AG04450 (cell line): ENCODE results near the gene B3GAT2. TPM values are rescaled to one million over a fixed set of nuclear protein-coding genes. Genes with fewer than 3 reads are reported as not detected.

ENCODE experiments used
- CTCF ChIA-PET: fragments of 300-600, 350-600 bp; formaldehyde crosslinking; extraction: SDS; loops from one replicate; lab custom pipeline; 2022; ENCODE audit warnings: antibody characterized with exemption, inconsistent platforms; lab: Charles Lee
- POLR2A ChIA-PET: fragments of 350-600 bp; formaldehyde crosslinking; extraction: SDS; loops from one replicate; lab custom pipeline; 2021; ENCODE audit warnings: antibody characterized with exemption, inconsistent platforms; lab: Yijun Ruan, JAX
- DNase-seq: peaks from one replicate; pipeline ENCODE4 v3.0.0-alpha.2; 2011; ENCODE audit warnings: low read depth, low spot score
- H3K27ac ChIP-seq: one replicate; pipeline ENCODE4 v1.5.1; 2012; ENCODE audit warnings: low read depth, low read length, control low read depth
- H3K27me3 ChIP-seq: one replicate; pipeline ENCODE4 v1.6.0; 2012; ENCODE audit warnings: low read length; ENCODE audit not compliant: control insufficient read depth, insufficient read depth
- H3K4me3 ChIP-seq: 2 replicates; pipeline ENCODE4 v1.5.1; 2011; ENCODE audit warnings: mild to moderate bottlenecking, low read depth, low read length, control low read depth
- H3K9me3 ChIP-seq: 2 replicates; pipeline ENCODE4 v1.5.1; 2012; ENCODE audit warnings: low read length; ENCODE audit not compliant: control insufficient read depth, insufficient read depth
- CTCF ChIP-seq: IDR thresholded peaks from 2 replicates; pipeline ENCODE4 v1.5.1; 2011; ENCODE audit warnings: low read depth, low read length, control low read depth, inconsistent platforms
- polyA minus RNA-seq: library from RNA; depleted of rRNA, polyadenylated mRNA; stranded (reverse); fragments of >200 nt; gene quantifications from 2 replicates; pipeline ENCODE4 v1.2.3, GENCODE V29; 2011; rRNA and poly(A)+ RNA removed
- polyA plus RNA-seq: library from polyadenylated mRNA; depleted of rRNA; stranded (reverse); fragments of >200 nt; gene quantifications from 2 replicates; pipeline ENCODE4 v1.2.3, GENCODE V29; 2011; rRNA removed

B3GAT2 gene
- polyA plus RNA-seq (0.04 and 0.11 TPM in 2 replicates), polyA minus RNA-seq (not detected in 2 replicates)

GRCh38 chr6:70956451-70957283 is at the start of gene B3GAT2:
Gene B3GAT2, minus strand, starts transcription at chr6:70957060. Its CDS starts 631 bp downstream, at chr6:70956429.
- Histone ChIP-seq H3K27ac (no peak within 1 kb of the TSS), H3K27me3 (peaks cover 48% of the 10 kb centered on the region), H3K9me3 (no peaks in the 10 kb centered on the region), H3K4me3 (peak within 1 kb of the TSS; percentile 49)
- ChIA-PET POLR2A (no interaction called here), CTCF (interaction anchor here (1.1 to 2.2 kb wide), 7 partner anchors 10 to 735 kb away, joined by 3 to 17 read pairs (median 6); no protein-coding TSS in a partner anchor)
- no peak for TF ChIP-seq CTCF
- DNase-seq: no peak

GRCh38 chr6:70998148-70998547 is 41.3 kb upstream of the B3GAT2 start:
- CTCF ChIA-PET: no interaction called here
- POLR2A ChIA-PET: no interaction called here
- Histone ChIP-seq H3K27ac (no peak overlapping the region), H3K9me3 (no peaks in the 10 kb centered on the region), H3K27me3 (no peaks in the 10 kb centered on the region), H3K4me3 (no peak overlapping the region)
- no peak for TF ChIP-seq CTCF
- no peak for DNase-seq

DNA sequence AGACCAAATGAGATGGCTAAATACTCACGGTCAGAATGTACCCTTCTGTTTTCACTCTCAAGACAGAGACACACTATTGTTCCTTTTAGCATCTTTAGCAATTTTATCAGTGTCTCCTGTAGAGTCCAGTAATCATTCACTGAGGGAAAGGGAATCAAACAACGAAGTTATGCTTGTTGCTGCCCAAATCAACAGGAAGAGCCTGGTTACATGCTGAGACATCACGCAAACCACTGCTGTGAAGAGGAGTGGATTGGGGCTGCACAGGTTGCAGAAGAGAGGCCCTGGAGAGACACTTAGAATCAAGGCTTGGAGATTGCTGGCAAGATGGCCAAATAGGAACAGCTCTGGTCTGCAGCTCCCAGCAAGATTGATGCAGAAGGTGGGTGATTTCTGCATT is 40.5 kb upstream of the B3GAT2 start:
- Histone ChIP-seq H3K4me3 (no peak overlapping the region), H3K9me3 (no peaks in the 10 kb centered on the region), H3K27ac (no peak overlapping the region), H3K27me3 (no peaks in the 10 kb centered on the region)
- no peak for DNase-seq
- no peak for TF ChIP-seq CTCF
- CTCF ChIA-PET: no interaction called here
- POLR2A ChIA-PET: no interaction called here

- Histone ChIP-seq H3K9me3 (no peaks in the 10 kb centered on the region), H3K27ac (no peak overlapping the region), H3K27me3 (no peaks in the 10 kb centered on the region), H3K4me3 (no peak overlapping the region)
- DNase-seq: no peak
- ChIA-PET CTCF (no interaction called here), POLR2A (no interaction called here)
- no peak for TF ChIP-seq CTCF
These were observed 39.2 kb upstream of the B3GAT2 start for GRCh38 chr6:70996106-70996505.

DNA sequence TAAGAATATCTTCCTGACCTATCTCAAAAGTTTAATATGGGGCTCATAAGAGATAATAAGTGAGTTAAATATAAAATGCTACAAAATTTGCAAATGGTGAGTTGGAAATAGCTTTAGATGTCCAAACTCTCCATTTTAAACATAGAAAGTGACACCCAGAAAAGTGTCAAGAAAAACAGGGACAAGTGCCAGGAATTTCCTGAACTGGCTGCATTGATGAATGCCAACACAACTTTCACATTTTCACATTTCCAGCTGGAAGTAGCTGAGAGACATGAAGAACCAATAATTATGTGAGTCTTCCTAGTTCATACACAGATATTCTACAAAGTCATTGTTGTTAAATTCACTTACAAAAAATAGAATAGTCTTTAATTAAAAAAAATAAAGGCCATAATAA is 38.6 kb upstream of the B3GAT2 start:
- no peak for TF ChIP-seq CTCF
- ChIA-PET POLR2A (no interaction called here), CTCF (no interaction called here)

More for the DNA sequence above, 38.6 kb upstream of the B3GAT2 start:
- DNase-seq: no peak
- H3K9me3 ChIP-seq: no peaks in the 10 kb centered on the region
- no peak overlapping the region for H3K4me3 ChIP-seq
- no peaks in the 10 kb centered on the region for H3K27me3 ChIP-seq
- no peak overlapping the region for H3K27ac ChIP-seq
